Measurements from ENCODE around the gene RNF150.
"Not testable (repeated sequence)": the region's sequence is repeated elsewhere in the genome, so short reads cannot be mapped to it uniquely, and the experiment has no call there.

RNF150 gene

DNA sequence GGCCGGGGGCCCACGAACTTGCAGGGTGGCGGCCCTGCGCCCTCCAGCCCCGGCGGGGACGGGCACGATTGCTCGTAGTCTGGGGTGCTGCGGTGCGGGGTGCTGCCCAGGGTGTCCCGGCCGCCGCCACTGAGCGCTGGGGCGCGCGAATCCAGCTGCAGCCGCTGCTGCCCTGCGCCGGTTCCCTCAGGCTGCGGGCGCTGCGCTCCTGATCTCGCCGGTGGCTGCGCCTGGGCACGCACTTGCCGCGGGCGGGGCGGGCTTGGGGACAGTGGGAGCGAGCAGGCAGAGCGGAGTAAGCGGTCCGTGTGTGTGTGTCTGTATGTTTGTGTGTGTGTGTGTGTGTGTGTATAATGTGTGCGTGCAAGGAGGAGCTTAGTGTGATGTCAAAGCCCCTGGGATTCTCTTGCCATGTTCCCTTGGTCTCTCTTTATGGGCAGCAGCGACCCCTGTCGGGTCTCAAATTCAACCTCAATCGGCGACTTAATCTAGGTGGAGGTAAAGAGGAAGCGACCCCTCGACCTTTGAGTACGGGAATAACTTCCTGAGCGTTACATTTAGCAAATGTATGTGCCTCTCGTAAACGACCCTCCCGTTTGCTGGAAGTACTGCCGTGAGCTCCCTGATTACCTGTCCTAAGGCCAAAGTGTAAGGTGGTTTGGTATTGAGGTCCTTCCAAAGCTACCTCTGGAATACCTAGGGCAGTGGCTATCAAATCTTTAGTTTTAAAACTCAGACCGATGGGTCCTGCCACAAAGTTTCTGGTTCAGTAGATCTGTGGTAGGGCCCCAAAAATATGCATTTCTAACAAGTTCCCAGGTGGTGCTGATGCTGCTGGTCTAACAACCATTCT is at the start of gene RNF150:
TSS of gene RNF150 (minus strand) at position 324 of the 853 bp plus-strand sequence.
- peak; percentile 41 to 42 for DNase-seq

DNA sequence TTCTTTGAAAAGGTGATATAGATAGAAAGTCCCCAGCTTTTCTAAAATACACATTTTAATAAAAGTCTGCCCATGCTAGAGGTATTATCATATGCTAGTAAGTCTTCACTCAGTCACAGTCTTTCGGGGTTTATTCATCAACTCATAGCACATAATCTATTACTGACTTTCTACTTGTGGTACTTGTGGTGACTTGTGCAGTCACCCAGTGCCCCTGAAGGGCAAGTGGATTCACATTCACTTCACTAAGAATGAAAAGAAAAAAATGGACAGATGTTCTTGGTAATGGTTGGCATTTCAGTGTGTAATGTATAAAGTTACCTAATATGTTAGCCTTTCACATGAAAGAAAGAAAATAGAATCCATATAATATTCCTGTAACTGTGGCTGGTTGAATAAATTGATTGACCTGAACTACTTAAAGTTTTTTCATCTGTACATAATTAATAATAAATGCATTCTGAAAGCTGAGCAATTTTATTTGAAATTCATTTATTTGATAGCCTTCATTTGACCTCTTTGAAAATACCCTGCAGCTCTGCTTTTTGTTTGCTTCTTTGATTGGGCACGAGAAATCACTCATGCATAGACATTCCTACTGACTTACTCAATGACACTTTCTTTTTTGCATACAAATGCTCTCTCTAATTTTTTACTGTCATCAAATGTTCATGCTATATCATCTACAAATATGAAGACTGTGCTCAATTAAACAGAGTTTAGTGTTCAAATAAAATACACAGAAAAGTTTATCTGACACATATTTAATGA is 47.9 kb upstream of the RNF150 start:
- DNase-seq, result no peak

GRCh38 chr4:141179474-141180373 is 46.5 kb upstream of the RNF150 start:
- DNase-seq, result no peak

DNA sequence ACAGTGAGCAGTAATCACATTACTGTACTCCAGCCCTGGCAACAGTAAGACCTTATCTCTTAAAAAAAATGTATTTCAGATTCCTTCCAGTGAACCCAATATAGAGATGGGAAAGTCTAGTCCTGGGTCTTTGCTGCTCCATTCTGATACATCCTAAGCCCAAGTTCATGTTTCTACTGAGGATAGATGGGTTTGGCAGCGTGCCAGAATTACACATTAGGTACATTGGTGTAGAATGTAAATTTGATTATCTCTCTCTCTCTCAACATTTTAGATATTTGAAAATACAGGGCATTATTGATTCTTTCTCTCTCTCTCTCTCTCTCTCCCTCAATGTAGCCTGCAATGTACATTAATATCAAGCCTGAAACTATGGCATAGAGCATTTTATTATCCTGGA is 43.9 kb upstream of the RNF150 start:
- no peak for DNase-seq

GRCh38 chr4:141174457-141174856 is 41.2 kb upstream of the RNF150 start:
- DNase-seq, result no peak

GRCh38 chr4:141170671-141171070 is 37.4 kb upstream of the RNF150 start:
- no peak for DNase-seq

- DNase-seq, result no peak
These were observed 36.1 kb upstream of the RNF150 start for GRCh38 chr4:141169391-141169790.

DNA sequence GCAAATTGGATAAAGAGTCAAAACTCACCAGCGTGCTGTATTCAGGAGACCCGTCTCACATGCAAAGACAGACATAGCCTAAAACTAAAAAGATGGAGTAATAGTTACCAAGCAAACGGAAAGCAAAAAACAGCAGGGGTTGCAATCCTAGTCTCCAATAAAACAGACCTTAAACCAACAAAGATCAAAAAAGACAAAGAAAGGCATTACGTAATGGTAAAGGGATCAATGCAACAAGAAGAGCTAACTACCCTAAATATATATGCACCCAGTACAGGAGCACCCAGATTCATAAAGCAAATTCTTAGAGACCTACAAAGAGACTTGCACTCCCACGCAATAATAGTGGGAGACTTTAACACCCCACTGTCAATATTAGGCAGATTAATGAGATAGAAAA is 31.7 kb upstream of the RNF150 start:
- not testable (repeated sequence) for DNase-seq

GRCh38 chr4:141159027-141159426 is 25.8 kb upstream of the RNF150 start:
- DNase-seq, result no peak

GRCh38 chr4:141158219-141158618 is 24.9 kb upstream of the RNF150 start:
- DNase-seq, result no peak

- no peak for DNase-seq
These were observed 22.3 kb upstream of the RNF150 start for GRCh38 chr4:141155586-141155985.

- no peak for DNase-seq
These were observed 21.5 kb upstream of the RNF150 start for GRCh38 chr4:141154725-141155124.

DNA sequence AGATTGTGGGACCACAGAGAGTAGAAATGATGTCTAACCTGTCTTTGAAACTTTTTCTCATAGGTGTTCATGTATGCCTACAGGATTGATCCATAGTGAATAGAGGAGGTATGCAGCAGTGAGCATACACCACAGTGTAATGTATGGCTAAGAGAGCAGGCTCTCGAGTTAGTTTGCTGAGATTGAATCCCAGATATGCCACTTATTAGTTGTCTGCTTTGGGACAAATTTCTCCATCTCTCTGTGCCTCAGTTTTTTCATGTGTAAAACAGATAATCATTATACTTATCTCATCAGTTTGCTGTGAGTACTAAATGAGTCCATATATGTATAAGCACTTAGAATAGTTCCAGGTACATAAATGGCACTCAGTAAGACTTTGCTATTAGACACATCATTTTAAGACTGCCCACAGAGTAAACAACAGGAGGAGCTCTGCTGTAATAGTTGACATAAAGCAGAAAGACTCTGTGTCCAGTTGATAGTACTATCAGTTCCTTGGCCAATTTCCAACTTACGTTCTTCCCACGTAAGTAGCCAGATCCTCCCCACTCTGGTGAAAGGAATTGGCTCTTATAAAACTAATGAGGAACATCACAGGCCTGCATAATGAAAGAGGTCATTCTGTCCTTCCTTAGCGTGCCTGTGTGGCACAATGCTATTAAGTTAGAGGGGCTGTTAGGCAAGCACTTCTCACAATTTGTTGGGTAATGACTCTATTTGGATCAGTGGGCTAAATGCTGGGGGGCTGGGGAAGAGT is 20.7 kb upstream of the RNF150 start:
- no peak for DNase-seq

DNA sequence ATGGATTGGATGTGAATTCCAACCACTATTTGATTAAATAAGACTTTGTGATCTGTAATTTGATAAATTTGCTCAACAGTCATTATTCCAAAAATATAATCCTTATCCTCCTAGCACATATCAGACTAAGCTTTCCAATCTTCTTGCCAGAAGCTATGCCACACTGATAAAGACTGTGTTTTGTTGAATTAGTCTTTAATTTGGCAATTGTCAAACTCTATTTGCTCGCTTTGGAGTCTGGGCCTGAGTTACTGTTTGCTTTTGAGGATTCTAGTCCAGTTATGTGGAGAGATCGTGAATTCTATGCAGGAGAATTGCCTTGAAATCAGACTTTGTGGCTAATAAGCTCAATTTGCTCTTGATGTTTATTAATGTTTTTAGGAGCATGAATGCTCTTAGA is 10.9 kb upstream of the RNF150 start:
- no peak for DNase-seq

DNA sequence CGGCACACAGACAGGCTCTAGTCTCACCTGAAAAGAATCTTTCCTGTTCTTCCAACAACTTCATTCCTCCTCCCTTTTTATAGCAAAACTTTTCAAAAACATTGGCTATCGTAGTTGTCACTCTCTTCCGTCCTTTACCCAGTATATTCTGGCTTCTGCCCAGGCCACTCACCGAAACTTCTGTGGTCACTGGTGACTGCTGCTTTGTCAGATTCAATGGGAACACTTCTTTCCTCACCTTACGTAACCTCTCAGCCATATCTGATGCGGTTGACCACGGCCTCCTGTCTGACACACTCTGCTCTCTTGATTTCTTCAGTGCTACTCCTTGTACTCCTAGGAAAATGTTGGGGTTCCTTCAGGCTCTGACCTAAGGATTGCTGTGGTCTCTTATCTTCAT is 9.2 kb upstream of the RNF150 start:
- DNase-seq, result no peak

- DNase-seq, result no peak
These were observed 7.3 kb upstream of the RNF150 start for GRCh38 chr4:141140391-141141200.

DNA sequence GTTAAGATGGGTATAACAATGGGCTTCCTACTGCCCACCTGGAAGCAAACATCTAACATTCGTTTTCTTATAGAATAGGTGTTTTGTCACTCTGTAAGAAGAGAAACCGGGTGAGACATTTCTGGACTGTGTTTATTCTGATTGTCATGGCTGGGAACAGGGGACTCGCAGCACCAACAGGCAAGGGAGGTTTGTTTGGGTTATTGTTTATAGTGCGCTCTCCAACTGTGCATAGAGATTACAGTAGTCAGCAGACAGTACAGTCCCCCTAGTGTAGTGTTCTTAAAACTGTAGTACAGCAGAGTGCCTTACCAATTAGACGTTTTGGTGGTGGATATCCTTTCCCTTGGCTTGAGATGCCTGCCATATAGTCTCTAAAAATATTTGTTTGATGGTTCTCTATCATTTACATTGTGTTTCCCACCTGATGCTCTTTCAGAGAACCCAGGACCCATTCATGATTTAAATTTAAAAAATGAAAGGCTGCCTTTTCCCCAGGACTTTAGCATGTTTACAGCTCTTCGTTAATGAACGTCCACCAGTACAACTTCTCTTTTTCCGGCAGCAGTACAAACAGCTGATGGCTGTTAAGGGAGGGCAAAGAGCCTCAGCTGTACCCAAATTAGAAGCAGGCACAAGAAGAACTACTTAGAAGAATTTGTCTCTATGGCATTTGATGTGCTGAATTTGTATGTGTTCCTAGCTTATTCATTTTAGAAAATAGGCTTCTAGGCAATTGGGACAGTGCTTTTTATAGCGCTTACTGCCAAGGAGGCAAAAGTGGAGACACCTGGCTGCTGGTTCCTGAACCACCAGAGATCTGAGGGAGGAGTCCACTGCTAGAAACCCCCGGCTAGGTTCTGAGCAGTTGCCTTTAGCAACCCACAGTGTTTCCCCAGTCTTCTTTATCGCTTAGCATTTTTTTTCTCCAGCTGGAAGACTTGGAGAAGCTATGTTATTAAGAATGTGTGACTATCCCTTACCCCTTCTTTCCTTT is 1.0 kb upstream of the RNF150 start:
- DNase-seq, result no peak

GRCh38 chr4:141132709-141133145 is 542 bp downstream of the RNF150 start:
- no peak for DNase-seq

DNA sequence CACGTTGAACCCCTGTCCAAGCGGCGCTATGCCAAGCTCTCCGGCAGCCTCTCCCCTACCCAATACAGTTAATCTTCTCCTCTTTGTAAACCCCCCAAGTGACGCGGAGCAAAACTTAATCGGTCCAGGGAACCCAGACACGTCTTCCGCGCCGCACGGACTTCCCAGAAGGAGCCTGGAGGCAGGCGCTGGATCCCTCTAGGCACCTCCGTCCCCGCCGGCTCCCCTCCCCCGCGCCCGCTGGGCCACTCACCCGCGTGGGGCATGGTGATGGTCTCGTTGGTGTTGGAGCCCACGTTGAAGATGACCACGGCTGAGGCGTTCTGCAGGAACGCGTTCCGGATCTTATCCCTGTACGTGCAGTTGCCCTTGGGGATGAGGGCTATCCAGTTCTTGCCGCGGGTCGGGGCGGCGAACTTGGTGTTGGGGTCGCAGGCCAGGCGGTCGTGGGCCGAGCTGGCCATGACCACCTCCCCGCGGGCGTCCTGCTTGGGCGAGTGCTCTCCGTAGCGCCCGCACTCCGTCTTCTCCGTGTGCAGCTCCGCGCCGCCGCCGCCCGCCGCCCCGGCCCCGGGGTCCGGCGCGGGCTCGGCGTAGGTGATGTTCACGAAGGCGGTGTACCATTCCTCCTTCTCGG is 1.1 kb downstream of the RNF150 start:
- no peak for DNase-seq

GRCh38 chr4:141131723-141132071 is 1.6 kb downstream of the RNF150 start:
- DNase-seq, result no peak

All from stimulated activated CD4-positive, alpha-beta T cell treated with anti-CD3 and anti-CD28 coated beads, Interleukin-2, amount 100 ng/mL, for 48 hours (primary cell).